ENCODE data around the gene OR5B21. TPM values are rescaled to one million over a fixed set of nuclear protein-coding genes. Genes with fewer than 3 reads are reported as not detected.

OR5B21 gene
- polyA plus RNA-seq, 2 of the 4 experiments (the other 2 are of a cell fraction), result not detected

DNA sequence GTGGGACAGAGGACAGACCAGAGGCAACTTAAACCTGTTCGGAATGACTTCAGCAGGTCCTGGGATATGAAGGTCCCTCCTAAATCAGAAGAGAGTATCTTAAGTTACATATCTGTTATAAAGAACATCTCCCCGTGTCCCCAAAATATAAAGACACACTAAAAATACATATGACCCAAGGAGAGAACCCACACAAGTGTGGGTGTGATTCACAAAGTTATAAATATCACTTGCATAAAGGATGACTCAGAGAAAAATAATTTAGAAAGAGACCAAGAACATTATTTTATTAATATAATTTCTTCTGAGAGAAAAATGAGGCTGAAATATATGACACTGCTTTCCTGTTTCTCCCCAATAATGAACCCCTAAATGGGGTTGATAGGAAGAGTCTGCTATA, 14.2 kb downstream of the OR5B21 start:
- no peak overlapping the region for H3K4me3 ChIP-seq
- no peaks in the 10 kb centered on the region for H3K9me3 ChIP-seq
- no peak overlapping the region for H3K4me2 ChIP-seq
- POLR2A ChIA-PET, result no interaction called here
- 20% methylated on average over 2 of the region's 2 CpGs for WGBS (ENCODE audit: missing lambda C conversion rate)
- no peak for ATAC-seq
- no peak for FAIRE-seq
- no peak for TF ChIP-seq NPAS2 (CRISPR knock-in tag; IDR thresholded peaks at IDR 0.05; ENCODE audit: borderline replicate concordance)
- TF ChIP-seq FOSL2 (IDR thresholded peaks at IDR 0.05), result no peak
- no peak for TF ChIP-seq FOSL2 (CRISPR knock-in tag; IDR thresholded peaks at IDR 0.05)
- TF ChIP-seq CBX8 (IDR thresholded peaks at IDR 0.05), result no peak
- TF ChIP-seq, protein P1, sequence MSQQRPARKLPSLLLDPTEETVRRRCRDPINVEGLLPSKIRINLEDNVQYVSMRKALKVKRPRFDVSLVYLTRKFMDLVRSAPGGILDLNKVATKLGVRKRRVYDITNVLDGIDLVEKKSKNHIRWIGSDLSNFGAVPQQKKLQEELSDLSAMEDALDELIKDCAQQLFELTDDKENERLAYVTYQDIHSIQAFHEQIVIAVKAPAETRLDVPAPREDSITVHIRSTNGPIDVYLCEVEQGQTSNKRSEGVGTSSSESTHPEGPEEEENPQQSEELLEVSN (IDR thresholded peaks at IDR 0.05; ENCODE audit: borderline replicate concordance, low read depth), result no peak
- TF ChIP-seq HDAC2 (IDR thresholded peaks at IDR 0.05), result no peak
- TF ChIP-seq ZC3H11A (IDR thresholded peaks at IDR 0.05), result no peak
- no peak for TF ChIP-seq CHD2 (IDR thresholded peaks at IDR 0.05; ENCODE audit: low read length, partially characterized antibody)
- TF ChIP-seq MAZ (IDR thresholded peaks at IDR 0.05; ENCODE audit: borderline replicate concordance, low read depth, low read length), result no peak
- TF ChIP-seq, protein P2, sequence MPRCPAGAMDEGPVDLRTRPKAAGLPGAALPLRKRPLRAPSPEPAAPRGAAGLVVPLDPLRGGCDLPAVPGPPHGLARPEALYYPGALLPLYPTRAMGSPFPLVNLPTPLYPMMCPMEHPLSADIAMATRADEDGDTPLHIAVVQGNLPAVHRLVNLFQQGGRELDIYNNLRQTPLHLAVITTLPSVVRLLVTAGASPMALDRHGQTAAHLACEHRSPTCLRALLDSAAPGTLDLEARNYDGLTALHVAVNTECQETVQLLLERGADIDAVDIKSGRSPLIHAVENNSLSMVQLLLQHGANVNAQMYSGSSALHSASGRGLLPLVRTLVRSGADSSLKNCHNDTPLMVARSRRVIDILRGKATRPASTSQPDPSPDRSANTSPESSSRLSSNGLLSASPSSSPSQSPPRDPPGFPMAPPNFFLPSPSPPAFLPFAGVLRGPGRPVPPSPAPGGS (IDR thresholded peaks at IDR 0.05), result no peak
- no peak for TF ChIP-seq HOXB13 (CRISPR knock-in tag; IDR thresholded peaks at IDR 0.05; ENCODE audit: low read depth)
- TF ChIP-seq POLR2A (IDR thresholded peaks at IDR 0.05; ENCODE audit: low read length), result no peak
- TF ChIP-seq POLR2AphosphoS2 (conservative IDR thresholded peaks at IDR 0.05; ENCODE audit: low read length), result no peak
- TF ChIP-seq EP300 (IDR thresholded peaks at IDR 0.05), result no peak
- TF ChIP-seq RCOR1 (IDR thresholded peaks at IDR 0.05; ENCODE audit: low read depth, low read length), result no peak
- no peak for TF ChIP-seq HEYL (CRISPR knock-in tag; IDR thresholded peaks at IDR 0.05)
- no peak for TF ChIP-seq ESRRA (IDR thresholded peaks at IDR 0.05; ENCODE audit: borderline replicate concordance, low read length)
- CTCF ChIA-PET, result no interaction called here
- H3K4me1 ChIP-seq, result no peaks in the 10 kb centered on the region
- DNase-seq (ENCODE audit: low read depth in 1 of 2, low spot score in 1 of 2), result no peak
- H3K27ac ChIP-seq, result no peak overlapping the region

DNA sequence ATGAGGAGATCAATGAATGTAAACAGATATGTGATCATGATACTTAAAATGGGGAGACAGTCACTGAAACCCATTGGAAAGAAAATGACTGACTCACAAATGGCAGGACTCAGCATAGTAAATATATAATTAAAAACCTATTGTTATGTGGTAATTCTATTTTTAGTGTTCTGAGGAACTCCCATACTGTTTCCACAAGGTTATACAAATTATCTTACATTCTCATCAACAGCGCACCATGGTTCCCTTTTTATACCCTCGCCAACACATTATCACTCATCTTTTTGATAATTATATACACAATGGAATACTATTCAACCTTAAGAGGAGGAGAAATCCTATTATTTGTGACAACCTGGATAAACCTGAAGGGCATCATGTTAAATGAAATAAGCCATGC, 17.1 kb downstream of the OR5B21 start:
- Histone ChIP-seq H3K4me1 (no peaks in the 10 kb centered on the region), H3K4me3 (no peak overlapping the region), H3K4me2 (no peak overlapping the region), H3K27ac (no peak overlapping the region), H3K9me3 (no peaks in the 10 kb centered on the region)
- FAIRE-seq, result no peak
- TF ChIP-seq, protein P3, sequence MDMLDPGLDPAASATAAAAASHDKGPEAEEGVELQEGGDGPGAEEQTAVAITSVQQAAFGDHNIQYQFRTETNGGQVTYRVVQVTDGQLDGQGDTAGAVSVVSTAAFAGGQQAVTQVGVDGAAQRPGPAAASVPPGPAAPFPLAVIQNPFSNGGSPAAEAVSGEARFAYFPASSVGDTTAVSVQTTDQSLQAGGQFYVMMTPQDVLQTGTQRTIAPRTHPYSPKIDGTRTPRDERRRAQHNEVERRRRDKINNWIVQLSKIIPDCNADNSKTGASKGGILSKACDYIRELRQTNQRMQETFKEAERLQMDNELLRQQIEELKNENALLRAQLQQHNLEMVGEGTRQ (IDR thresholded peaks at IDR 0.05), result no peak
- TF ChIP-seq, protein P1 (IDR thresholded peaks at IDR 0.05; ENCODE audit: borderline replicate concordance, low read depth), result no peak
- no peak for DNase-seq (ENCODE audit: low read depth in 1 of 2, low spot score in 1 of 2)
- CTCF ChIA-PET, result interaction anchor here (1.4 kb wide), 1 partner anchor 9 kb away, joined by 3 read pairs; no protein-coding TSS in a partner anchor
- ATAC-seq, result no peak
- POLR2A ChIA-PET, result no interaction called here
- 1% methylated on average over 2 of the region's 2 CpGs for WGBS (ENCODE audit: missing lambda C conversion rate)

DNA sequence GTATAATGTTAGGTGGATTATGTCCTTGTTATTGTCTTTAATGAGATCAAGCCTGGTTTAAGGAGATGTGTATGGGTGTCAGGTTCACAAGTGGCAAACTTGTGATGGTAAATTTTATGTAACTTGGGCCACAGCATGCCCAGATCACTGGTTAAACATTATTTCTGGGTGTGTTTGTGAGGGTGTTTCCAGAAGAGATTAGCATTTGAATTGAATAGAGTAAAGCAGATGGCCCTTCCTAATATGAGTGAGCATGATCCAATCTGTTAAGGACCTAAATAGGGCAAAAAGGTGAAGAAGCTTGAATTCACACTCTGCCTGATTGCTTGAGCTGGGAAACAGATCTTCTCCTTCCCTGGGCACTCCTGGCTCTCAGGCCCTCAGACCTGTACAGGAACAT, 20.7 kb downstream of the OR5B21 start:
- FAIRE-seq, result no peak
- Histone ChIP-seq H3K4me3 (no peak overlapping the region), H3K4me2 (no peak overlapping the region), H3K4me1 (no peaks in the 10 kb centered on the region), H3K9me3 (no peaks in the 10 kb centered on the region), H3K27ac (no peak overlapping the region)
- DNase-seq (ENCODE audit: low read depth in 1 of 2, low spot score in 1 of 2), result no peak
- POLR2A ChIA-PET, result no interaction called here
- no peak for ATAC-seq
- CTCF ChIA-PET, result no interaction called here
- TF ChIP-seq, protein P4, sequence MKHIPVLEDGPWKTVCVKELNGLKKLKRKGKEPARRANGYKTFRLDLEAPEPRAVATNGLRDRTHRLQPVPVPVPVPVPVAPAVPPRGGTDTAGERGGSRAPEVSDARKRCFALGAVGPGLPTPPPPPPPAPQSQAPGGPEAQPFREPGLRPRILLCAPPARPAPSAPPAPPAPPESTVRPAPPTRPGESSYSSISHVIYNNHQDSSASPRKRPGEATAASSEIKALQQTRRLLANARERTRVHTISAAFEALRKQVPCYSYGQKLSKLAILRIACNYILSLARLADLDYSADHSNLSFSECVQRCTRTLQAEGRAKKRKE (CRISPR knock-in tag; IDR thresholded peaks at IDR 0.05; ENCODE audit: low read depth), result no peak
- TF ChIP-seq ZFP36 (IDR thresholded peaks at IDR 0.05; ENCODE audit: borderline replicate concordance, partially characterized antibody) (no peak), SREBF2 (IDR thresholded peaks at IDR 0.05) (no peak), HOXB5 (CRISPR knock-in tag; IDR thresholded peaks at IDR 0.05) (no peak), NFE2L2 (conservative IDR thresholded peaks at IDR 0.05; ENCODE audit: low read length) (no peak), FOXS1 (CRISPR knock-in tag; IDR thresholded peaks at IDR 0.05) (no peak), SMC3 (IDR thresholded peaks at IDR 0.05) (no peak), NR3C1 (IDR thresholded peaks at IDR 0.05) (no peak), JUN (IDR thresholded peaks at IDR 0.05) (no peak)
- TF ChIP-seq, protein P5, sequence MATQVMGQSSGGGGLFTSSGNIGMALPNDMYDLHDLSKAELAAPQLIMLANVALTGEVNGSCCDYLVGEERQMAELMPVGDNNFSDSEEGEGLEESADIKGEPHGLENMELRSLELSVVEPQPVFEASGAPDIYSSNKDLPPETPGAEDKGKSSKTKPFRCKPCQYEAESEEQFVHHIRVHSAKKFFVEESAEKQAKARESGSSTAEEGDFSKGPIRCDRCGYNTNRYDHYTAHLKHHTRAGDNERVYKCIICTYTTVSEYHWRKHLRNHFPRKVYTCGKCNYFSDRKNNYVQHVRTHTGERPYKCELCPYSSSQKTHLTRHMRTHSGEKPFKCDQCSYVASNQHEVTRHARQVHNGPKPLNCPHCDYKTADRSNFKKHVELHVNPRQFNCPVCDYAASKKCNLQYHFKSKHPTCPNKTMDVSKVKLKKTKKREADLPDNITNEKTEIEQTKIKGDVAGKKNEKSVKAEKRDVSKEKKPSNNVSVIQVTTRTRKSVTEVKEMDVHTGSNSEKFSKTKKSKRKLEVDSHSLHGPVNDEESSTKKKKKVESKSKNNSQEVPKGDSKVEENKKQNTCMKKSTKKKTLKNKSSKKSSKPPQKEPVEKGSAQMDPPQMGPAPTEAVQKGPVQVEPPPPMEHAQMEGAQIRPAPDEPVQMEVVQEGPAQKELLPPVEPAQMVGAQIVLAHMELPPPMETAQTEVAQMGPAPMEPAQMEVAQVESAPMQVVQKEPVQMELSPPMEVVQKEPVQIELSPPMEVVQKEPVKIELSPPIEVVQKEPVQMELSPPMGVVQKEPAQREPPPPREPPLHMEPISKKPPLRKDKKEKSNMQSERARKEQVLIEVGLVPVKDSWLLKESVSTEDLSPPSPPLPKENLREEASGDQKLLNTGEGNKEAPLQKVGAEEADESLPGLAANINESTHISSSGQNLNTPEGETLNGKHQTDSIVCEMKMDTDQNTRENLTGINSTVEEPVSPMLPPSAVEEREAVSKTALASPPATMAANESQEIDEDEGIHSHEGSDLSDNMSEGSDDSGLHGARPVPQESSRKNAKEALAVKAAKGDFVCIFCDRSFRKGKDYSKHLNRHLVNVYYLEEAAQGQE (IDR thresholded peaks at IDR 0.05), result no peak
